Bronchial epithelial cell (primary cell): ENCODE results near the gene PPP2R3B. TPM values are rescaled to one million over a fixed set of nuclear protein-coding genes. Genes with fewer than 3 reads are reported as not detected.
A peak's percentile ranks its signal among the peaks of the same experiment; 100 is the strongest.

Source experiments
- DNase-seq: peaks from one replicate; pipeline ENCODE4 v3.0.0-alpha.2; 2010; ENCODE audit warnings: low read depth
- FAIRE-seq: peaks from 2 replicates; lab custom pipeline; 2011; peaks lifted over from hg19 to GRCh38; lab: Jason Lieb, UNC
- H3K27me3 ChIP-seq: 2 replicates; pipeline ENCODE4 v1.5.1; 2011; ENCODE audit warnings: low read length; ENCODE audit not compliant: control insufficient read depth, insufficient read depth
- H3K36me3 ChIP-seq: 2 replicates; pipeline ENCODE4 v1.5.1; 2011; ENCODE audit warnings: low read length; ENCODE audit not compliant: control insufficient read depth, insufficient read depth
- H3K4me3 ChIP-seq: 2 replicates; pipeline ENCODE4 v1.5.1; 2011; ENCODE audit warnings: mild to moderate bottlenecking, low read depth, low read length, control low read depth
- total RNA-seq: library from RNA; depleted of rRNA; stranded (reverse); fragments of >200 nt; gene quantifications from 2 replicates; pipeline ENCODE4 v1.2.1, GENCODE V29; 2014
- TF ChIP-seq, protein P1 (sequence below): IDR thresholded peaks from 2 replicates; pipeline ENCODE4 v1.5.1; 2011; ENCODE audit warnings: mild to moderate bottlenecking, moderate library complexity, low read length, control low read depth, inconsistent platforms; ENCODE audit not compliant: insufficient read depth, severe bottlenecking

PPP2R3B gene
- total RNA-seq, 1 donor from 2014 or later = 11.8 TPM

DNA sequence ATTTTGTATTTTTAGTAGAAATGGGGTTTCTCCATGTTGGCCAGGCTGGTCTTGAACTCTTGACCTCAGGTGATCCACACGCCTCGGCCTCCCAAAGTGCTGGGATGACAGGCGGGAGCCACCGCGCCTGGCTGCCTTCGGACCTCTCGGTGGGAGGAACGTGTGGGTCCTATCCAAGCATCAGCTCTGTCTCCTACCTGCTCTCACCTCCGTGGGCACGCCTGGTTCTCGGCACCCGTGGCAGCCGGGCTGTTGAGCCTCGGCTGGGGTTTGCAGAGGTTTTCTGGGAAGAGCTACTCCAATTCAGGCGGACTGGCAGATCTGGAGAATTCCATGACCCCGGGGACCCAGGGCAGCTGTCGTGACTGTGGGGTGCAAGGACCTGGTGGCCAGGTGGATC, 23.6 kb upstream of the PPP2R3B start:
- DNase-seq (no peak), FAIRE-seq (no peak)
- no peaks in the 10 kb centered on the region for H3K36me3 ChIP-seq
- no peak overlapping the region for H3K4me3 ChIP-seq
- no peaks in the 10 kb centered on the region for H3K27me3 ChIP-seq
- TF ChIP-seq, protein P1, sequence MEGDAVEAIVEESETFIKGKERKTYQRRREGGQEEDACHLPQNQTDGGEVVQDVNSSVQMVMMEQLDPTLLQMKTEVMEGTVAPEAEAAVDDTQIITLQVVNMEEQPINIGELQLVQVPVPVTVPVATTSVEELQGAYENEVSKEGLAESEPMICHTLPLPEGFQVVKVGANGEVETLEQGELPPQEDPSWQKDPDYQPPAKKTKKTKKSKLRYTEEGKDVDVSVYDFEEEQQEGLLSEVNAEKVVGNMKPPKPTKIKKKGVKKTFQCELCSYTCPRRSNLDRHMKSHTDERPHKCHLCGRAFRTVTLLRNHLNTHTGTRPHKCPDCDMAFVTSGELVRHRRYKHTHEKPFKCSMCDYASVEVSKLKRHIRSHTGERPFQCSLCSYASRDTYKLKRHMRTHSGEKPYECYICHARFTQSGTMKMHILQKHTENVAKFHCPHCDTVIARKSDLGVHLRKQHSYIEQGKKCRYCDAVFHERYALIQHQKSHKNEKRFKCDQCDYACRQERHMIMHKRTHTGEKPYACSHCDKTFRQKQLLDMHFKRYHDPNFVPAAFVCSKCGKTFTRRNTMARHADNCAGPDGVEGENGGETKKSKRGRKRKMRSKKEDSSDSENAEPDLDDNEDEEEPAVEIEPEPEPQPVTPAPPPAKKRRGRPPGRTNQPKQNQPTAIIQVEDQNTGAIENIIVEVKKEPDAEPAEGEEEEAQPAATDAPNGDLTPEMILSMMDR = no peak

DNA sequence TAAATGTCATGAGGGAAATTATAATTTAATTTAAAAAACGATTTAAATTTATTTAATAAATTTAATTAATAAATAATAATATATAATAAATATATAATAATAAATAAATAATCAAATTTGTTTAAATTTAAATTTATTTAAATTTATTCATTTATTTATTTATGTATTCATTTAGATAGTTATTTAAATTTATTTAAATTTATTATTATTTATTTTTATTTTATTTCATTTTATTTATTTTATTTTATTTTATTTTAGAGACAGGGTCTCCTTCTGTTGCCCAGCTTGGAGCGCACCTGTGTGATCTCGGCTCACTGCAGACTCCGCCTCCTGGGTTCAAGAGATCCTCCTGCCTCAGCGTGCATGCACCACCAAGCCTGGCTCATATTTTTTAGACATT, 18.4 kb upstream of the PPP2R3B start:
- TF ChIP-seq, protein P1 = no peak
- no peak overlapping the region for H3K4me3 ChIP-seq
- FAIRE-seq = no peak

DNA sequence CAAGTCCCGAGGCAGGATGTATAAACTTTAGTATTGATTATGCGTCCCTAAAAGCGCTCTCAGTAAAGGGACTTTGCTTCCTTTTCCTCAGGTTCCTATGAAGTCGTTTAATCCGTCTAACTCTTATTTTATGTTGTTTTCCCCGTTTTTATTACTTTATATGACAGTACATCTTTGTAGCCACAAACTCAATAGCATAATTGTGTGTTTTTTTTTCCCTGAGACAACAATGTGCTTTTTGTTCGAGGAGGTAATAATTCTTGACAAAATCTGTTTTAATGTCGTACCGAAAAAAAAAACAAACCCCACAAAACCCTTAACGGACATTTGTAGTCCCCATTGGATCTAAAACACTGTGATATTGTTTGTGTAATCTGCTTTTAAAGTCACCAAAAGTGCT, 17.9 kb upstream of the PPP2R3B start:
- Histone ChIP-seq H3K27me3 (no peaks in the 10 kb centered on the region), H3K4me3 (no peak overlapping the region), H3K36me3 (no peaks in the 10 kb centered on the region)
- DNase-seq (no peak), FAIRE-seq (no peak)
- TF ChIP-seq, protein P1 = no peak

More for the DNA sequence above, 18.4 kb upstream of the PPP2R3B start:
- no peaks in the 10 kb centered on the region for H3K27me3 ChIP-seq
- no peak for DNase-seq
- no peaks in the 10 kb centered on the region for H3K36me3 ChIP-seq

DNA sequence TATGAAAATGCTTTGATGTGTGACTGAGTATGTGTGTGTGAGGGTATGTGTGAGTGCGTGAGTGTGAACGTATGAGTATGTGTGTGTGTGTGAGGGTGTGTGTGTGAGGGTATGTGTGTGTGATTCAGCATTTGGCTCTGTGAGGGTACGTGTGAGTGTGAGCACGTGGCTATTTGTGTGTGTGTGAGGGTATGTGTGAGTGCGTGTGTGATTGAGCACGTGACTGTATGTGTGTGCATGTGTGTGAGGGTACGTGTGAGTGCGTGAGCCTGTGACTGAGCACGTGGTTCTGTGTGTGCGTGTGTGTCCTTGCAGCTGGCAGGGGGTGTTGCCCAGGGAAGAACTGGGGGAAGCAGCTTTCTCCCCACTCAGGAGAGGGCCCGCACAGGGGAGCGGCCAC, 16.1 kb upstream of the PPP2R3B start:
- Histone ChIP-seq H3K4me3 (no peak overlapping the region), H3K27me3 (no peaks in the 10 kb centered on the region), H3K36me3 (no peaks in the 10 kb centered on the region)
- FAIRE-seq (peak; percentile 23), DNase-seq (no peak)
- TF ChIP-seq, protein P1 = no peak

DNA sequence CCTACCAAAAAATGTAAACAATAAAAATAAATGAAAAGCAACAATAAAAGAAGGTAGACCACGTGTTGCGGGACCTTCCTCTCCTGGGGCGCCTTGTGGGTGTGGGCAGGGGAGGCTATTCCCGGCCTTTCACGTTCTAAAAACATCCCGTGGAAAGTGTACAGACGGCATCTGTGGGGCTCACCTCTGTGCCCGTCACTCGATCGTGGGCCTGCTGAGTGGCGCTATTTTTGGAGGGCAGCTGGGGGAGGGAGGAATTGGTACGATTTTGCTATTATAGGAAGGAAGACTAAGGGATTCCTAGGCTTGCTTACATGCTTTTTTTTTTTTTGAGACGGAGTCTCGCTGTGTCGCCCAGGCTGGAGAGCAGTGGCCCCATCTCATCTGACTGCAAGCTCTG, 13.6 kb upstream of the PPP2R3B start:
- H3K4me3 ChIP-seq = no peak overlapping the region
- no peak for FAIRE-seq
- H3K36me3 ChIP-seq = no peaks in the 10 kb centered on the region
- H3K27me3 ChIP-seq = no peaks in the 10 kb centered on the region
- DNase-seq = no peak
- TF ChIP-seq, protein P1 = no peak

DNA sequence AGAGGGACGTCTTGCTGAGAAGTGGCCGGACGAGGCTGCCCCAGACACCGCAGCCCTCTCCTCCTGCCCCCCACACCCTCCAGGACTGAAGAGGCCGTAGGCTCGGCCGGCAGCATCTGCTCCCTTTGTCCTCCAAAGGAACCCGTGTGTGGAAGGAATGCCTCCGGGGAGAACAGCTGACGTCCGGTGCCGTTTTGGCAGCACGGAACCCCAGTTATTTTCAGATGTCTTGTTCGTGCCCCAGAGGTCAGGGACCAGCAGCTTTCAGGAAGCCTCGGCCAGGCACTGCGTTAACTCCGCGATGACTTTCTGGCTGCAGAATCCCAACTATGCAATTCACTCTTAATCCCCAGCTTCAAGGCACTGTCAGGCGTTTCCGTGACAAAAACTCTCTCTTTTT, 10.9 kb upstream of the PPP2R3B start:
- DNase-seq = no peak
- no peaks in the 10 kb centered on the region for H3K27me3 ChIP-seq
- TF ChIP-seq, protein P1 = no peak
- no peak overlapping the region for H3K4me3 ChIP-seq
- H3K36me3 ChIP-seq = no peaks in the 10 kb centered on the region
- FAIRE-seq = no peak
